BLaER1 treated with 17β-estradiol and CSF1 and Interleukin-3, amounts not matched to agents 10 nM and 100 nM (cell line): ENCODE results near the gene RABGAP1L.

Experiments
- H3K27ac ChIP-seq, 11 experiments: shearing (Covaris generic); formaldehyde crosslinking; 2 replicates each; pipeline ENCODE4 v1.8.1; 2022
- H3K27me3 ChIP-seq, 11 experiments: shearing (Covaris generic); formaldehyde crosslinking; 2 replicates each; pipeline ENCODE4 v1.8.1; 2022
- H3K36me3 ChIP-seq, 11 experiments: shearing (Covaris generic); formaldehyde crosslinking; 2 replicates each; pipeline ENCODE4 v1.8.1; 2022
- H3K4me1 ChIP-seq, 10 experiments: shearing (Covaris generic); formaldehyde crosslinking; 2 replicates each; pipeline ENCODE4 v1.8.1; 2022
- H3K4me2 ChIP-seq, 11 experiments: shearing (Covaris generic); formaldehyde crosslinking; 2 replicates each; pipeline ENCODE4 v1.8.1; 2022
- H3K4me3 ChIP-seq, 10 experiments: shearing (Covaris generic); formaldehyde crosslinking; 2 replicates each; pipeline ENCODE4 v1.8.1; 2022
- H3K9ac ChIP-seq, 11 experiments: shearing (Covaris generic); formaldehyde crosslinking; 2 replicates each; pipeline ENCODE4 v1.8.1; 2022
- H3K9me3 ChIP-seq, 11 experiments: shearing (Covaris generic); formaldehyde crosslinking; replicated peaks in 1 of 11; 2 replicates each; pipeline ENCODE4 v1.8.1; 2022
- H4K20me1 ChIP-seq, 11 experiments: shearing (Covaris generic); formaldehyde crosslinking; 2 replicates each; pipeline ENCODE4 v1.8.1; 2022
- Cebpa-rat ChIP-seq, 11 experiments: shearing (Covaris generic); IDR thresholded peaks; 2 replicates each; pipeline ENCODE4 v1.8.1; 2022

RABGAP1L gene

GRCh38 chr1:174656409-174657059 is 497.2 kb downstream of the RABGAP1L start:
- no peak for TF ChIP-seq Cebpa-rat (IDR thresholded peaks at IDR 0.05)
- Histone ChIP-seq H3K9ac (no peak overlapping the region), H3K9me3 (peaks cover 0 to 11% (median 0%) of the 10 kb centered on the region in 11 experiments; a peak in 4 of 22 replicates), H3K4me3 (no peak overlapping the region), H3K27ac (no peak overlapping the region), H3K36me3 (peaks cover 0 to 5% (median 0%) of the 10 kb centered on the region in 11 experiments; a peak in 1 of 22 replicates), H3K4me2 (no peak overlapping the region), H3K27me3 (no peaks in the 10 kb centered on the region), H4K20me1 (no peaks in the 10 kb centered on the region), H3K4me1 (no peaks in the 10 kb centered on the region)

DNA sequence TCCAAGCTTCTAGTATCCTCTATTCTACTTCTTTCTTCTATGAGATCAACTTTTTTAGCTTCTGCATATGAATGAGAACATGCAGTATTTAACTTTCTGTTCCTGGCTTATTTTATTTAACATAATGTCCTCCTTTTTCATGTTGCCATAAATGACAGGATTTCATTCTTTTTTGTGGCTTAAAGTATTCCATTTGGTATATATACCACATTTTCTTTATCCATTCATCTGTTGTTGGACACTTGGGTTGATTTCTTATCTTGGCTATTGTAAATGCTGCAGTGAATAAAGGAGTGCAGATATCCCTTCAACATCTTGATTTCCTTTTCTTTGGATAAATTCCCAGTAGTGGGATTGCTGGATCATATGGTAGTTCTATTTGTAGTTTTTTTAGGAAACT is 498.1 kb downstream of the RABGAP1L start:
- Histone ChIP-seq H3K27ac (no peak overlapping the region), H3K4me1 (no peaks in the 10 kb centered on the region), H3K27me3 (no peaks in the 10 kb centered on the region), H4K20me1 (no peaks in the 10 kb centered on the region), H3K4me2 (no peak overlapping the region), H3K36me3 (peaks cover 0 to 5% (median 0%) of the 10 kb centered on the region in 11 experiments; a peak in 1 of 22 replicates), H3K9ac (no peak overlapping the region), H3K9me3 (peaks cover 0 to 10% (median 0%) of the 10 kb centered on the region in 11 experiments; a peak in 4 of 22 replicates), H3K4me3 (no peak overlapping the region)
- no peak for TF ChIP-seq Cebpa-rat (IDR thresholded peaks at IDR 0.05)

DNA sequence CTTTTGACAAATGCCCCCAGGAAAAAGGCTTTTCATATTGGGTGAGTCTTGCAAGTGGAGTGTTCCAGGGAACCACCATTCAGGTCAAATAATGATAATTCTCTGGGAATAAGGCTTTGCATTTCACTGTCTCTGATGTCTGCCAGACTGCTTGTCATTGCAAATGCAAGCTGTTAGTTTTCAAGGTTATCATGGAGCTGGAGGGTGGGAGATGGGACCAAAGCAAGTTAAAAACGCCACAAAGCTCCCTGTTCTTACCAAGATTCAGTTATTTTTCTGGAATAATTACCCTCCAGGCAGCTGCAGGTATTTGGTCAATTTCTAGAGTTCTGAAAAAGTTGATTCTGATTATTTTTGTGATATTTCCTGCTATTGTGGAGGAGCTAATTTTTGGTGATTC is 498.6 kb downstream of the RABGAP1L start:
- no peak overlapping the region for H3K27ac ChIP-seq
- H3K4me2 ChIP-seq: no peak overlapping the region
- no peaks in the 10 kb centered on the region for H4K20me1 ChIP-seq
- peaks cover 0 to under 1% (median 0%) of the 10 kb centered on the region in 11 experiments; a peak in 1 of 22 replicates for H3K36me3 ChIP-seq
- TF ChIP-seq Cebpa-rat (IDR thresholded peaks at IDR 0.05): no peak
- H3K9me3 ChIP-seq: peaks cover 0 to 8% (median 0%) of the 10 kb centered on the region in 11 experiments; a peak in 4 of 22 replicates
- no peak overlapping the region for H3K9ac ChIP-seq
- H3K27me3 ChIP-seq: no peaks in the 10 kb centered on the region
- H3K4me1 ChIP-seq: no peaks in the 10 kb centered on the region
- H3K4me3 ChIP-seq: no peak overlapping the region

DNA sequence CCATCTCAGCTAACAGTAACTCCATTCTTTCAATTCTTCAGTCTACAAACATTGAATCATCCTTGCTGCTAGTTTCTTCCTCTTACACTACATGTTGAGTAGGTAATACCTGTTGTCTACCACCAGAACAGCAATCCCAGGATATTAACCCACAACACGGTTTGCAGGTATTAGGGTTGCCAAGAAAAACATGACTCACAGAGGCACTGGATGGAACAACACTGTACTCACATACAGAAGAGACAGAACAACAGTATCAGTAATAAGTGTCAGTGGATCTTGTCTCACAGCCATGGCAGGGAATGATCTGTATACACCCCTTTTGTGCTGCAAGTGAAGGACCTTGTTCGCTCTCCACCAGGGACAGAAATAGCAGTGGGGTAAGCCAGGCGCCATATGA is 500.5 kb downstream of the RABGAP1L start:
- Histone ChIP-seq H3K27ac (no peak overlapping the region), H3K4me2 (no peak overlapping the region), H4K20me1 (no peaks in the 10 kb centered on the region), H3K9me3 (peaks cover 0 to 8% (median 0%) of the 10 kb centered on the region in 11 experiments; a peak in 3 of 22 replicates), H3K4me3 (no peak overlapping the region), H3K27me3 (no peaks in the 10 kb centered on the region), H3K4me1 (no peaks in the 10 kb centered on the region), H3K36me3 (no peaks in the 10 kb centered on the region), H3K9ac (no peak overlapping the region)
- no peak for TF ChIP-seq Cebpa-rat (IDR thresholded peaks at IDR 0.05)

DNA sequence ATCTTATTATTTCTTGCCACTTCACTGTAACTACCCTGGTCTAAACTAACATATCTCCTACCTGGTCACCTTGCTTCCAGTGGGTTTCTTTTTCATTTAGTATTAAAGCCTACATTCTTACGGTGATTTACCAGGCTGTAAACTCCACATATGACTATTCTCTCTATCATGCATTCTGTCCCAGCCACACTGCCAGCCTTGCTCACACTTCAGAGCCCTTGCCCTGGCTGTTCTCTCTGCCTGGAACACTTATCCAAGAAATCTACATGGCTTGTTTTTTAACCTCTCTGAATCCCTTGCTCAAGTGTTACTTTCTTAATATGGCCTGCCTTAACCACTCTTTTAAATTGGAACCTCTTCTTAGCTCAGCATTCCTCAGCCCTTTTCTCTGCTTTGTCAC is 501.2 kb downstream of the RABGAP1L start:
- peaks cover 0 to 8% (median 0%) of the 10 kb centered on the region in 11 experiments; a peak in 3 of 22 replicates for H3K9me3 ChIP-seq
- no peak for TF ChIP-seq Cebpa-rat (IDR thresholded peaks at IDR 0.05)
- no peak overlapping the region for H3K4me3 ChIP-seq
- H4K20me1 ChIP-seq: no peaks in the 10 kb centered on the region
- H3K4me1 ChIP-seq: no peaks in the 10 kb centered on the region
- no peaks in the 10 kb centered on the region for H3K36me3 ChIP-seq
- H3K27me3 ChIP-seq: no peaks in the 10 kb centered on the region
- H3K4me2 ChIP-seq: no peak overlapping the region
- no peak overlapping the region for H3K9ac ChIP-seq
- H3K27ac ChIP-seq: no peak overlapping the region

DNA sequence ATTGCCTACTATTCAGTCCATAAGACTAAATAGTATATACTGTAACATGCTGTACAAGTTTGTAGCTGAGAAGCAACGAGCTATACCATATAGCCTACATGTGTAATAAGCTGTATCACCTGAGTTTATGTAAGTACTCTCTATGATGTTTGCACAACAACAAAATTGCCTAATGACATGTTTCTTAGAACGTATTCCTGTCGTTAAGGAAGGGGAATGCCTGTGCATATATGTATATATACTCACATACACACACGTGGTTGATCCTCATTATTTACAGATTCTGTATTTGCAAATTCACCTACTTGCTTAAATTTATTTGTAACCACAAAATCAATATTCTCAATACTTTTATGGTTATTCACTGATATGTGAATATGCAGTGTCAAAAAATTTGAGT is 504.0 kb downstream of the RABGAP1L start:
- Histone ChIP-seq H3K9ac (no peak overlapping the region), H3K27ac (no peak overlapping the region), H3K4me1 (no peaks in the 10 kb centered on the region), H4K20me1 (no peaks in the 10 kb centered on the region), H3K27me3 (no peaks in the 10 kb centered on the region), H3K4me2 (no peak overlapping the region), H3K4me3 (no peak overlapping the region), H3K36me3 (no peaks in the 10 kb centered on the region), H3K9me3 (peaks cover 0 to 7% (median 0%) of the 10 kb centered on the region in 11 experiments; a peak in 1 of 22 replicates)
- TF ChIP-seq Cebpa-rat (IDR thresholded peaks at IDR 0.05): no peak

DNA sequence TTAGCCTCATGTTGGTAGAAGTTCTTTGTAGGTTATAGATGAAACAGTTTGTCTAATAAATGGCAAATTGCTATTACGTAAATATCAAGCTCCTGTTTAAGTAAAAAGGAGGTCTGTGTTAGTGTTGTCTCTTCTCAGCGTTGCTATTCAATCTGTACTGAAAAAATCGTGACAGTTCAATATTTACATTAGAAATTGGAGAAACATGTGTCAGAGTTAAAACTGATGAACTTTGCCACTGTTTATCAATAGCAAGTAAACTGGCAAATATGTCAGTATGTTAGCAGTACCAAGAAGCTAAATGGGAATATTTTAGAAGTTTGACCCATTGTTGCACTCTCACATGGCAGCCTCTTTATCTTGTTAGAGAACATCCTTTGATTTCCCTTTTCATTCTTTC is 506.9 kb downstream of the RABGAP1L start:
- Histone ChIP-seq H3K36me3 (0 out of 22 replicates have a peak, but pooled peaks cover 0 to 4% (median 0%) of the 10 kb centered on the region in 11 experiments), H4K20me1 (no peaks in the 10 kb centered on the region), H3K4me2 (no peak overlapping the region), H3K4me3 (no peak overlapping the region), H3K9me3 (peaks cover 0 to 31% (median 9%) of the 10 kb centered on the region in 11 experiments; a peak in 11 of 22 replicates), H3K9ac (no peak overlapping the region), H3K27ac (no peak overlapping the region), H3K4me1 (no peaks in the 10 kb centered on the region), H3K27me3 (no peaks in the 10 kb centered on the region)
- TF ChIP-seq Cebpa-rat (IDR thresholded peaks at IDR 0.05): no peak

GRCh38 chr1:174671826-174672225 is 512.5 kb downstream of the RABGAP1L start:
- Histone ChIP-seq H3K4me3 (no peak overlapping the region), H3K9me3 (peaks cover 0 to 31% (median 9%) of the 10 kb centered on the region in 11 experiments; a peak in 11 of 22 replicates), H3K4me1 (no peaks in the 10 kb centered on the region), H3K27ac (no peak overlapping the region), H3K36me3 (0 out of 22 replicates have a peak, but pooled peaks cover 0 to 4% (median 0%) of the 10 kb centered on the region in 11 experiments), H3K4me2 (no peak overlapping the region), H3K9ac (no peak overlapping the region), H3K27me3 (no peaks in the 10 kb centered on the region), H4K20me1 (no peaks in the 10 kb centered on the region)
- TF ChIP-seq Cebpa-rat (IDR thresholded peaks at IDR 0.05): no peak

DNA sequence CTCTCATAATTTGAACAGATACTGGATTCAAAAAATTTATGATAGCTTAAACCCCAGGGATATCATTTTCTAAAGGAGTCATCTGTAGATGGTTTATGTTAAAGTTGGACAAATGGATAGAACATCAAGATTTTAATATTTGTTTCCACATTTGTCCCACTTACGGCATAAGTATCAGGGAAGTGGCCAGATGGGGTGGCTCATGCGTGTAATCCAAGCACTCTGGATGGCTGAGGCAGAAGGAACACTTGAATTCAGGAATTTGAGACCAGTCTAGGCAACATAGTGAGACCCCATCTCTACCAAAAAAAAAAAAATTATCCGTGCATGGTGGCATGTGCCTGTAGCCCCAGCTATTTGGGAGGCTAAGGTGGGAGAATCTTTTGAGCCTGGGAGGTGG is 517.5 kb downstream of the RABGAP1L start:
- Histone ChIP-seq H3K9ac (no peak overlapping the region), H3K27ac (no peak overlapping the region), H3K4me2 (no peak overlapping the region), H3K9me3 (no peaks in the 10 kb centered on the region), H3K4me3 (no peak overlapping the region), H3K36me3 (no peaks in the 10 kb centered on the region), H3K27me3 (no peaks in the 10 kb centered on the region), H4K20me1 (no peaks in the 10 kb centered on the region), H3K4me1 (no peaks in the 10 kb centered on the region)
- TF ChIP-seq Cebpa-rat (IDR thresholded peaks at IDR 0.05): no peak

GRCh38 chr1:174678657-174679056 is 519.3 kb downstream of the RABGAP1L start:
- Histone ChIP-seq H3K9me3 (no peaks in the 10 kb centered on the region), H3K36me3 (no peaks in the 10 kb centered on the region; a peak in 1 of 22 replicates), H4K20me1 (no peaks in the 10 kb centered on the region), H3K27me3 (no peaks in the 10 kb centered on the region), H3K4me3 (no peak overlapping the region), H3K27ac (no peak overlapping the region), H3K4me2 (no peak overlapping the region), H3K4me1 (no peaks in the 10 kb centered on the region; a peak in 1 of 20 replicates), H3K9ac (no peak overlapping the region)
- no peak for TF ChIP-seq Cebpa-rat (IDR thresholded peaks at IDR 0.05)
